K562 (cell line): Measurements from ENCODE around the gene ACRV1. TPM values are rescaled to one million over a fixed set of nuclear protein-coding genes. Genes with fewer than 3 reads are reported as not detected.

Experiments used
- BDP1 ChIP-seq: IDR thresholded peaks from 3 replicates; pipeline ENCODE4 v1.6.1; 2011; ENCODE audit not compliant: insufficient read length, insufficient read depth
- CREM ChIP-seq: IDR thresholded peaks from 2 replicates; pipeline ENCODE4 v1.6.1; 2014; ENCODE audit warnings: antibody characterized with exemption, low read depth
- ELK1 ChIP-seq: sonication (generic); formaldehyde crosslinking; IDR thresholded peaks from 2 replicates; pipeline ENCODE4 v1.8.1; 2022; ENCODE audit warnings: missing genetic modification reagents
- GABPB1 ChIP-seq: sonication (generic); formaldehyde crosslinking; IDR thresholded peaks from 2 replicates; pipeline ENCODE4 v1.8.0; 2022; ENCODE audit warnings: mild to moderate bottlenecking, missing genetic modification reagents
- JUN ChIP-seq, 2 experiments: sonication (generic) in 1 of 2; formaldehyde crosslinking in 1 of 2; IDR thresholded peaks; 2 replicates each; pipeline versions ENCODE4 v1.6.1 to v1.8.0; 2012 to 2022; ENCODE audit warnings: borderline replicate concordance in 2 of 2, mild to moderate bottlenecking in 2 of 2, improper control_type of control experiment in 1 of 2, low read depth in 1 of 2, low read length in 1 of 2, missing genetic modification reagents in 1 of 2
- KDM1A ChIP-seq, 2 experiments: fragments of 450-650 bp; IDR thresholded peaks; 2 replicates each; pipeline ENCODE4 v1.6.1; 2016; ENCODE audit warnings: mild to moderate bottlenecking in 2 of 2
- MEIS2 ChIP-seq: fragments of 450-650 bp; IDR thresholded peaks from 2 replicates; pipeline ENCODE4 v1.6.1; 2014; ENCODE audit warnings: mild to moderate bottlenecking; ENCODE audit not compliant: partially characterized antibody
- NEUROD1 ChIP-seq: fragments of 150-350 bp; IDR thresholded peaks from 2 replicates; pipeline ENCODE4 v1.6.1; 2014; ENCODE audit warnings: borderline replicate concordance, low read length, low read depth; ENCODE audit not compliant: partially characterized antibody
- OTX1 ChIP-seq: fragments of 450-650 bp; formaldehyde crosslinking; IDR thresholded peaks from 2 replicates; pipeline ENCODE4 v1.4.0; 2022; ENCODE audit warnings: mild to moderate bottlenecking
- PHF21A ChIP-seq: fragments of 450-650 bp; IDR thresholded peaks from 2 replicates; pipeline ENCODE4 v1.6.1; 2017; ENCODE audit warnings: low read depth, borderline replicate concordance
- PPARD ChIP-seq: fragments of 250-450 bp; sonication (Bioruptor Pico); IDR thresholded peaks from 2 replicates; pipeline ENCODE4 v1.8.0; 2022; ENCODE audit warnings: inconsistent platforms, mild to moderate bottlenecking, moderate library complexity
- RAD51 ChIP-seq: fragments of 450-650 bp; IDR thresholded peaks from 2 replicates; pipeline ENCODE4 v1.7.1; 2016; ENCODE audit warnings: low read depth, mild to moderate bottlenecking, borderline replicate concordance
- RCOR1 ChIP-seq, 2 experiments: IDR thresholded peaks; 2 replicates each; pipeline ENCODE4 v1.6.1; 2012; ENCODE audit warnings: low read depth in 2 of 2, low read length in 2 of 2, borderline replicate concordance in 1 of 2, improper control_type of control experiment in 1 of 2
- SMARCC2 ChIP-seq: fragments of 450-650 bp; IDR thresholded peaks from 2 replicates; pipeline ENCODE4 v1.6.1; 2017; ENCODE audit warnings: antibody characterized with exemption, moderate library complexity, mild to moderate bottlenecking, low read depth
- SMC3 ChIP-seq: conservative IDR thresholded peaks from 2 replicates; pipeline ENCODE4 v1.6.1; 2011; ENCODE audit warnings: low read depth, low read length, improper control_type of control experiment; ENCODE audit not compliant: insufficient read depth
- SPI1 ChIP-seq: IDR thresholded peaks from 2 replicates; pipeline ENCODE4 v1.6.1; 2011; ENCODE audit warnings: low read depth, low read length, control low read depth, borderline replicate concordance
- ZBTB7A ChIP-seq: IDR thresholded peaks from 2 replicates; pipeline ENCODE4 v1.6.1; 2011; ENCODE audit warnings: low read depth, mild to moderate bottlenecking, low read length, moderate library complexity, borderline replicate concordance; ENCODE audit not compliant: control insufficient read depth
- polyA plus RNA-seq, 8 experiments: library from polyadenylated mRNA; depleted of rRNA in 4 of 8; stranded (reverse) in 5 of 8; unstranded in 3 of 8; fragments of >200 nt; fragmentation: Nextera tagmentation in 2 of 8; fragmentation: Illumina TruSeq in 1 of 8; extraction: Ambion mirVana in 2 of 8; extraction: Trizol in 1 of 8; gene quantifications; 2 replicates each; pipeline versions ENCODE4 v1.2.1 to v1.2.3, GENCODE V29; 2011 to 2014; ENCODE audit warnings: inconsistent platforms in 1 of 8, missing spikeins in 1 of 8
- total RNA-seq, 7 experiments: library from RNA; depleted of rRNA in 6 of 7; stranded (reverse); fragments of >200 nt in 6 of 7; fragmentation: Illumina TruSeq in 2 of 7; extraction: Trizol in 2 of 7; gene quantifications; 2 replicates each; pipeline versions ENCODE4 v1.2.1 to v1.2.3, GENCODE V29; 2011 to 2021; ENCODE audit warnings: low replicate concordance in 1 of 7
- TF ChIP-seq, protein P1 (sequence below): IDR thresholded peaks from 2 replicates; pipeline ENCODE4 v1.6.1; 2012; ENCODE audit warnings: low read depth, low read length, improper control_type of control experiment, borderline replicate concordance
- TF ChIP-seq, protein P2 (sequence below): sonication (generic); IDR thresholded peaks from 2 replicates; pipeline ENCODE4 v1.6.1; 2016
- TF ChIP-seq, protein P3 (sequence below): sonication (generic); formaldehyde crosslinking; IDR thresholded peaks from 2 replicates; pipeline ENCODE4 v1.8.0; 2022; ENCODE audit warnings: missing genetic modification reagents, mild to moderate bottlenecking, borderline replicate concordance

ACRV1 gene
- total and polyA plus RNA-seq, 9 of the 15 experiments (the other 6 are each of a cell fraction or from before 2014, with no cell fraction given) = 0.22 to 0.25 TPM; not detected in 7

- TF ChIP-seq RCOR1 (IDR thresholded peaks at IDR 0.05; ENCODE audit: borderline replicate concordance in 1 of 2, low read depth in 2 of 2, low read length in 2 of 2) (peak; percentile 44 to 49; a peak in 3 of 4 replicates), PPARD (CRISPR knock-in tag) (no peak), OTX1 (CRISPR knock-in tag) (peak; percentile 57; the same call in 1 of the 2 replicates), CREM (no peak), BDP1 (no peak), GABPB1 (CRISPR knock-in tag) (no peak), JUN (IDR thresholded peaks at IDR 0.05; ENCODE audit: borderline replicate concordance, low read depth, low read length) (0 out of 2 replicates have a peak, but pooled peaks have one; percentile 7), JUN (CRISPR knock-in tag; IDR thresholded peaks at IDR 0.05; ENCODE audit: borderline replicate concordance) (no peak), NEUROD1 (peak; percentile 61), SPI1 (peak; percentile 51; the same call in 1 of the 2 replicates), SMC3 (0 out of 2 replicates have a peak, but pooled peaks have one; percentile 13), ZBTB7A (0 out of 2 replicates have a peak, but pooled peaks have one; percentile 9), KDM1A (IDR thresholded peaks at IDR 0.05) (peak; percentile 50 to 72; a peak in 2 of 4 replicates), RAD51 (no peak), MEIS2 (peak; percentile 31), ELK1 (no peak), PHF21A (peak; percentile 81; the same call in 1 of the 2 replicates), SMARCC2 (peak; percentile 17; the same call in 1 of the 2 replicates)
- TF ChIP-seq, protein P1, sequence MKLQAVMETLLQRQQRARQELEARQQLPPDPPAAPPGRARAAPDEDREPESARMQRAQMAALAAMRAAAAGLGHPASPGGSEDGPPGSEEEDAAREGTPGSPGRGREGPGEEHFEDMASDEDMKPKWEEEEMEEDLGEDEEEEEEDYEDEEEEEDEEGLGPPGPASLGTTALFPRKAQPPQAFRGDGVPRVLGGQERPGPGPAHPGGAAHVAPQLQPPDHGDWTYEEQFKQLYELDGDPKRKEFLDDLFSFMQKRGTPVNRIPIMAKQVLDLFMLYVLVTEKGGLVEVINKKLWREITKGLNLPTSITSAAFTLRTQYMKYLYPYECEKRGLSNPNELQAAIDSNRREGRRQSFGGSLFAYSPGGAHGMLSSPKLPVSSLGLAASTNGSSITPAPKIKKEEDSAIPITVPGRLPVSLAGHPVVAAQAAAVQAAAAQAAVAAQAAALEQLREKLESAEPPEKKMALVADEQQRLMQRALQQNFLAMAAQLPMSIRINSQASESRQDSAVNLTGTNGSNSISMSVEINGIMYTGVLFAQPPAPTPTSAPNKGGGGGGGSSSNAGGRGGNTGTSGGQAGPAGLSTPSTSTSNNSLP = peak; percentile 65; the same call in 1 of the 2 replicates
- TF ChIP-seq, protein P2, sequence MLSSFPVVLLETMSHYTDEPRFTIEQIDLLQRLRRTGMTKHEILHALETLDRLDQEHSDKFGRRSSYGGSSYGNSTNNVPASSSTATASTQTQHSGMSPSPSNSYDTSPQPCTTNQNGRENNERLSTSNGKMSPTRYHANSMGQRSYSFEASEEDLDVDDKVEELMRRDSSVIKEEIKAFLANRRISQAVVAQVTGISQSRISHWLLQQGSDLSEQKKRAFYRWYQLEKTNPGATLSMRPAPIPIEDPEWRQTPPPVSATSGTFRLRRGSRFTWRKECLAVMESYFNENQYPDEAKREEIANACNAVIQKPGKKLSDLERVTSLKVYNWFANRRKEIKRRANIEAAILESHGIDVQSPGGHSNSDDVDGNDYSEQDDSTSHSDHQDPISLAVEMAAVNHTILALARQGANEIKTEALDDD = peak; percentile 8; the same call in 1 of the 2 replicates
- TF ChIP-seq, protein P3, sequence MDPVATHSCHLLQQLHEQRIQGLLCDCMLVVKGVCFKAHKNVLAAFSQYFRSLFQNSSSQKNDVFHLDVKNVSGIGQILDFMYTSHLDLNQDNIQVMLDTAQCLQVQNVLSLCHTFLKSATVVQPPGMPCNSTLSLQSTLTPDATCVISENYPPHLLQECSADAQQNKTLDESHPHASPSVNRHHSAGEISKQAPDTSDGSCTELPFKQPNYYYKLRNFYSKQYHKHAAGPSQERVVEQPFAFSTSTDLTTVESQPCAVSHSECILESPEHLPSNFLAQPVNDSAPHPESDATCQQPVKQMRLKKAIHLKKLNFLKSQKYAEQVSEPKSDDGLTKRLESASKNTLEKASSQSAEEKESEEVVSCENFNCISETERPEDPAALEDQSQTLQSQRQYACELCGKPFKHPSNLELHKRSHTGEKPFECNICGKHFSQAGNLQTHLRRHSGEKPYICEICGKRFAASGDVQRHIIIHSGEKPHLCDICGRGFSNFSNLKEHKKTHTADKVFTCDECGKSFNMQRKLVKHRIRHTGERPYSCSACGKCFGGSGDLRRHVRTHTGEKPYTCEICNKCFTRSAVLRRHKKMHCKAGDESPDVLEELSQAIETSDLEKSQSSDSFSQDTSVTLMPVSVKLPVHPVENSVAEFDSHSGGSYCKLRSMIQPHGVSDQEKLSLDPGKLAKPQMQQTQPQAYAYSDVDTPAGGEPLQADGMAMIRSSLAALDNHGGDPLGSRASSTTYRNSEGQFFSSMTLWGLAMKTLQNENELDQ = no peak
These were observed 54.2 kb downstream of the ACRV1 start (continued) for GRCh38 chr11:125626288-125626950.
